SK-N-SH (cell line): ENCODE results near the gene ZNF148. TPM values are rescaled to one million over a fixed set of nuclear protein-coding genes. Genes with fewer than 3 reads are reported as not detected.
A peak's percentile ranks its signal among the peaks of the same experiment; 100 is the strongest.

Source experiments
- CTCF ChIA-PET: fragments of 300-600, 350-600 bp; formaldehyde crosslinking; extraction: SDS; loops from one replicate; lab custom pipeline; 2021; lab: Yijun Ruan, JAX
- POLR2A ChIA-PET: fragments of 350-600 bp; sonication (Branson Sonifier 250); formaldehyde crosslinking; extraction: SDS; loops from one replicate; lab custom pipeline; 2020; ENCODE audit warnings: antibody characterized with exemption, inconsistent platforms; lab: Yijun Ruan, JAX
- DNase-seq: peaks from one replicate; pipeline ENCODE4 v3.0.0; 2012
- H2AFZ ChIP-seq: fragments of 200-600 bp; sonication (generic); 2 replicates; pipeline ENCODE4 v1.8.1; 2016; ENCODE audit warnings: antibody characterized with exemption, mild to moderate bottlenecking, low read depth
- H3F3A ChIP-seq: fragments of 200-600 bp; sonication (generic); replicated peaks from 2 replicates; pipeline ENCODE3; 2016; ENCODE audit warnings: antibody characterized with exemption, mild to moderate bottlenecking; ENCODE audit not compliant: insufficient read depth
- H3K27ac ChIP-seq, 2 experiments: fragments of 200-500 bp in 1 of 2; fragments of 200-600 bp in 1 of 2; sonication (Bioruptor generic) in 1 of 2; sonication (generic), shearing (Covaris generic) in 1 of 2; 2 replicates each; pipeline versions ENCODE4 v1.5.1 to v1.6.1; 2014 to 2016; ENCODE audit warnings: low read depth in 2 of 2, inconsistent platforms in 1 of 2, low read length in 1 of 2, mild to moderate bottlenecking in 1 of 2, mixed read lengths in 1 of 2
- H3K27me3 ChIP-seq: fragments of 200-600 bp; sonication (generic), shearing (Covaris generic); 2 replicates; pipeline ENCODE4 v1.6.1; 2016; ENCODE audit warnings: mixed run types; ENCODE audit not compliant: insufficient read depth
- H3K36me3 ChIP-seq, 2 experiments: fragments of 200-500 bp in 1 of 2; fragments of 200-600 bp in 1 of 2; sonication (Bioruptor generic) in 1 of 2; sonication (generic) in 1 of 2; replicated peaks in 1 of 2; 2 replicates each; pipeline versions ENCODE3 to v1.5.1; 2014 to 2016; ENCODE audit warnings: low read length in 1 of 2, mild to moderate bottlenecking in 1 of 2; ENCODE audit not compliant: insufficient read depth in 2 of 2, control insufficient read depth in 1 of 2
- H3K4me1 ChIP-seq, 2 experiments: fragments of 200-500 bp in 1 of 2; fragments of 200-600 bp in 1 of 2; sonication (Bioruptor generic) in 1 of 2; sonication (generic), shearing (Covaris generic) in 1 of 2; 2 replicates each; pipeline versions ENCODE4 v1.5.1 to v1.6.1; 2014 to 2016; ENCODE audit warnings: low read depth in 1 of 2, low read length in 1 of 2, mixed run types in 1 of 2; ENCODE audit not compliant: insufficient read depth in 2 of 2, control insufficient read depth in 1 of 2
- H3K4me2 ChIP-seq: fragments of 200-600 bp; sonication (generic), shearing (Covaris generic); 2 replicates; pipeline ENCODE4 v1.6.1; 2017; ENCODE audit warnings: mixed run types
- H3K4me3 ChIP-seq, 2 experiments: fragments of 200-500 bp in 1 of 2; fragments of 200-600 bp in 1 of 2; sonication (Bioruptor generic) in 1 of 2; sonication (generic), shearing (Covaris generic) in 1 of 2; 2 replicates each; pipeline versions ENCODE4 v1.5.1 to v1.8.1; 2014 to 2016; ENCODE audit warnings: low read depth in 2 of 2, inconsistent platforms in 1 of 2, low read length in 1 of 2, mild to moderate bottlenecking in 1 of 2, mixed read lengths in 1 of 2, moderate library complexity in 1 of 2
- H3K79me2 ChIP-seq: fragments of 200-600 bp; sonication (generic); 2 replicates; pipeline ENCODE4 v1.8.1; 2017; ENCODE audit warnings: mild to moderate bottlenecking; ENCODE audit not compliant: insufficient read depth
- H3K9ac ChIP-seq: fragments of 200-600 bp; sonication (generic); 2 replicates; pipeline ENCODE4 v1.6.1; 2017; ENCODE audit warnings: mixed run types
- H3K9me2 ChIP-seq: fragments of 200-600 bp; sonication (generic); 2 replicates; pipeline ENCODE4 v1.6.1; 2017; ENCODE audit warnings: mixed run types
- H3K9me3 ChIP-seq: fragments of 200-600 bp; sonication (generic); 2 replicates; pipeline ENCODE4 v1.6.1; 2017; ENCODE audit warnings: mixed run types, mild to moderate bottlenecking, moderate library complexity
- H4K20me1 ChIP-seq: fragments of 200-600 bp; sonication (generic); 2 replicates; pipeline ENCODE4 v1.6.1; 2017; ENCODE audit warnings: mild to moderate bottlenecking, mixed run types; ENCODE audit not compliant: insufficient read depth
- CHD2 ChIP-seq: fragments of 150-350 bp; IDR thresholded peaks from 2 replicates; pipeline ENCODE4 v1.6.1; 2018; ENCODE audit warnings: low read length; ENCODE audit not compliant: partially characterized antibody
- ELF1 ChIP-seq: IDR thresholded peaks from 2 replicates; pipeline ENCODE4 v1.4.0; 2012
- EZH2phosphoT487 ChIP-seq: fragments of 200-600 bp; sonication (generic); IDR thresholded peaks from 2 replicates; pipeline ENCODE4 v1.6.1; 2017; ENCODE audit warnings: low read depth, mixed run types, mild to moderate bottlenecking, antibody characterized with exemption, moderate library complexity, borderline replicate concordance
- FOSL2 ChIP-seq: IDR thresholded peaks from 2 replicates; pipeline ENCODE4 v1.4.0; 2012; ENCODE audit warnings: low read depth, mild to moderate bottlenecking, moderate library complexity, borderline replicate concordance
- FOXM1 ChIP-seq: IDR thresholded peaks from 2 replicates; pipeline ENCODE4 v1.4.0; 2012; ENCODE audit warnings: low read depth, mild to moderate bottlenecking
- GABPA ChIP-seq: IDR thresholded peaks from 2 replicates; pipeline ENCODE4 v1.4.0; 2012; ENCODE audit warnings: low read depth, mild to moderate bottlenecking
- IRF3 ChIP-seq: fragments of 150-350 bp; IDR thresholded peaks from 2 replicates; pipeline ENCODE4 v1.6.1; 2016; ENCODE audit warnings: mild to moderate bottlenecking, low read depth, low read length
- MAX ChIP-seq: IDR thresholded peaks from 2 replicates; pipeline ENCODE4 v1.4.0; 2012; ENCODE audit warnings: low read depth
- MEF2A ChIP-seq: IDR thresholded peaks from 2 replicates; pipeline ENCODE4 v1.4.0; 2012; ENCODE audit warnings: low read depth, borderline replicate concordance
- PBX3 ChIP-seq: IDR thresholded peaks from 2 replicates; pipeline ENCODE4; 2012
- POLR2AphosphoS5 ChIP-seq: IDR thresholded peaks from 2 replicates; pipeline ENCODE4 v1.6.1; 2012; ENCODE audit warnings: low read depth, low read length
- RAD21 ChIP-seq: IDR thresholded peaks from 2 replicates; pipeline ENCODE4 v1.6.1; 2012; ENCODE audit warnings: mild to moderate bottlenecking, low read length
- RFX5 ChIP-seq: IDR thresholded peaks from 2 replicates; pipeline ENCODE4 v1.6.1; 2012; ENCODE audit warnings: mild to moderate bottlenecking, improper control_type of control experiment, low read length
- RXRA ChIP-seq: IDR thresholded peaks from 2 replicates; pipeline ENCODE4 v1.4.0; 2012; ENCODE audit warnings: low read depth, mild to moderate bottlenecking, borderline replicate concordance
- TAF1 ChIP-seq: IDR thresholded peaks from 2 replicates; pipeline ENCODE4 v1.6.1; 2012; ENCODE audit warnings: low read depth, mild to moderate bottlenecking, low read length, moderate library complexity, borderline replicate concordance
- TCF12 ChIP-seq: IDR thresholded peaks from 2 replicates; pipeline ENCODE4 v1.4.0; 2012
- TEAD4 ChIP-seq: IDR thresholded peaks from 2 replicates; pipeline ENCODE4 v1.4.0; 2012; ENCODE audit warnings: mild to moderate bottlenecking, borderline replicate concordance; ENCODE audit not compliant: insufficient read depth
- USF1 ChIP-seq: IDR thresholded peaks from 2 replicates; pipeline ENCODE4 v1.4.0; 2012; ENCODE audit warnings: low read depth, borderline replicate concordance
- USF2 ChIP-seq: fragments of 150-350 bp; IDR thresholded peaks from 2 replicates; pipeline ENCODE4 v1.6.1; 2017; ENCODE audit warnings: antibody characterized with exemption, low read length, low read depth, borderline replicate concordance
- whole genome bisulfite sequencing: methylation state at CpG from one replicate; pipeline ENCODE4 v1.1.6; 2017; ENCODE audit warnings: low lambda C conversion rate; 5-methylcytosine and 5-hydroxymethylcytosine counted together
- polyA plus RNA-seq, 3 experiments: library from polyadenylated mRNA; depleted of rRNA; stranded (reverse); fragments of >200 nt; gene quantifications; 2 replicates each; pipeline ENCODE4 v1.2.3, GENCODE V29; 2012

Gene ZNF148
- polyA plus RNA-seq, 1 of the 3 experiments (the other 2 are of a cell fraction), result 5.1 TPM

GRCh38 chr3:125367403-125368230 is 7.5 kb downstream of the ZNF148 start:
- CTCF ChIA-PET, result interaction anchor here (0.7 to 1.5 kb wide), 2 partner anchors 11 to 165 kb away, joined by 3 to 4 read pairs; no protein-coding TSS in a partner anchor
- Histone ChIP-seq H4K20me1 (peaks cover 89% of the 10 kb centered on the region), H3K27me3 (no peaks in the 10 kb centered on the region)
- 81% methylated on average over 5 of the region's 5 CpGs for WGBS
- POLR2A ChIA-PET, result no interaction called here
- TF ChIP-seq IRF3 (no peak), TEAD4 (no peak), TCF12 (no peak), RAD21 (no peak), FOXM1 (no peak), CHD2 (no peak), TAF1 (no peak), ELF1 (no peak), USF1 (no peak), POLR2AphosphoS5 (no peak), FOSL2 (no peak), RXRA (no peak), RFX5 (no peak), MEF2A (no peak), GABPA (no peak), PBX3 (no peak), USF2 (no peak), EZH2phosphoT487 (no peak), MAX (no peak)
- TF ChIP-seq, all 33 proteins: peak for 0
- Histone ChIP-seq H3K4me1 (peaks cover 0 to 13% of the 10 kb centered on the region in 2 experiments; a peak in 1 of 4 replicates), H3K9me2 (no peaks in the 10 kb centered on the region), H3K4me3 (no peak overlapping the region), H3K36me3 (peaks cover 0 to 6% of the 10 kb centered on the region in 2 experiments), H3K4me2 (no peak overlapping the region), H3K79me2 (peaks cover 100% of the 10 kb centered on the region), H3K27ac (peak overlapping the region in 1 of 2 experiments; percentile 27; a peak in 1 of 4 replicates), H3K9ac (no peak overlapping the region), H3F3A (peaks cover 5% of the 10 kb centered on the region), H2AFZ (no peak overlapping the region), H3K9me3 (no peaks in the 10 kb centered on the region)
- DNase-seq, result no peak
